Measurements from ENCODE around the gene UBL3. TPM values are rescaled to one million over a fixed set of nuclear protein-coding genes. Genes with fewer than 3 reads are reported as not detected.

The UBL3 gene, protein sequence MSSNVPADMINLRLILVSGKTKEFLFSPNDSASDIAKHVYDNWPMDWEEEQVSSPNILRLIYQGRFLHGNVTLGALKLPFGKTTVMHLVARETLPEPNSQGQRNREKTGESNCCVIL
- 17.2 and 20.8 TPM in 2 replicates for total RNA-seq

DNA sequence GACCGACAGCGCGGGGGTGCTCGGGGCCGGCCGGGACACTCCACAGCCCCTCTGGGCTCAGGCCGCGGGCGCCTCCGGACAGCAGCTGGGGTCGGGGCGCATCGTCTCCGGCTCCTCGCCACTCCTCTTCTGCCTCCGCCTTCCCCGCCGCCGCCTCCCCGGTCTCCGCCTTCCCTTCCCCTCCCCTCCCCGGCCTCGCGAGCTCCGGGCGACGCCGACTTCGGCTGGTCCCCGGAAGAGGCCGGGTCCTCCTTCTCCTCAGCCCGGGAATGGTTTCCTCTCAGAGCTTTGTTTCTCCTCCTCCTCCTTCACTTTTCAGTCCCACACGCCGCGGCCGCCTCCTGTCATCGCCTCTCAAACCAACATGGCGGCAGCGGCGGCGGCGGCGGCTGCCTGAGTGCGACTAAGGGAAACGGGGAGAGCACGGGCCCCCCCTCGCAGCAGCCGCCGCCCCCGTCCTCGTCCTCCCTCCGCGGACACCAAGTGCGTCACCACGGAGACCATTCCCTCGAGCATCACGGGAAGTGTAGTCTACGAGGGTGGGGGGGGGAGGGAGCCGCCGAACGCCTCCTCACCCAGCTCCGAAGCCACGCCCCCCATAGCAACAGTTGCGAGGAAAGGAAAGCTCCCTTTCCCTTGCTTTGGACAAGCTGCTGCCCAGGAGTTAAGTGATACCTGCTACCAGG lies at the start of gene UBL3:
Gene UBL3 (minus strand): TSS at position 405 of the 686 bp plus-strand sequence. CDS start 1,079 bp downstream, outside the sequence.

Small RNA genes within 50 kb of the gene (small RNA-seq; reads per million reads assigned to genes)
- gene RF00017 (not detected), gene TIMM8BP1 (not detected)

Data from thoracic aorta endothelial cell (primary cell).